ENCODE results near the gene SF3B3. TPM values are rescaled to one million over a fixed set of nuclear protein-coding genes. Genes with fewer than 3 reads are reported as not detected.

SF3B3 gene
- total and polyA plus RNA-seq, 2 donors (not counting 3 experiments of a cell fraction or from before 2014, with no cell fraction given): 167 to 324 TPM

DNA sequence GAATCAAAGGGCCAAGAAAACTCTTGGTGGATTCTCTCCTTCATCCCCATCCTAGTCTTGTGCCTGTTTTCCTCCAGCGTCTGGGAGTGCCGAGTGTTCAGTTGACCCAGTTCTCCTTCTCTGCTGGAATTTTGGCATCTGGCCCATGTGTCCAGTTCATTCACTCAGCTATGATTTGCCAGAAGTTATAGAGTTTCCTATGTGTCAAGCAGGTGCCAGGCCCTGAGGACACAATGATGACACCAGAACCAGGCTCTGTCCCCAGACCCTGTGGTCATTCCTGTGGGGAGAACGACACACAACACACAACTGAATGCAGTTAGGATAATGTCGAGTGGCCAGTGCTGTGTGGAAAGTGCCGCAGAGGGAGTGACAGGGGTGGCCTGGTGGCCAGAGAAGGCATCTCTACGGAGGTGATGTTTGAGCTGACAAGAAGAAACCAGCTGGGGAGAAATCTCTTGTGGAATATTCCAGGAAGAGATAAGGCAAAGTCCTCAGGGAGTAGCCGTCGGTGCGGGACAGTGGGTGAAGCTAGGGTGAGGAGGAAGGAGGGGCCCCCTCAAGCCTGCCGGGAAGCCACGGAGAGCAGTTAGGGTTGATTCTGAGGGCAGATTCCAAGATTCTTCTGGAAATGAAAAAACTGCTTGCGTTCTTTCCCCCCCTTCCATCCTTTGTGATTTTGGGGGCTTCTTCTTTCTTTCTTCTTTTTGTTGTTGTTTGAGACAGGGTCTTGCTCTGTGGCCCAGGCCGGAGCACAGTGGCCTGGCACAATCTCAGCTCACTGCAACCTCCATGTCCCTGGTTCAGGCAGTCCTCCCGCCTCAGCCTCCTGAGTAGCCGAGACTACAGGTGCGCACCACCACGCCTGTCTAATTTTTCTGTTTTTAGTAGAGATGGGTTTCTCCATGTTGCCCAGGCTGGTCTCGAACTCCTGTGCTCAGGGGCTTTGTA is 86.9 kb downstream of the SF3B3 start:
- intact Hi-C loops (cut with micrococcal nuclease): no loop called here
- no peaks in the 10 kb centered on the region for H3K79me2 ChIP-seq (ENCODE audit: control insufficient read depth, insufficient read depth, low read length)
- FAIRE-seq (no peak), DNase-seq (ENCODE audit: low read depth, low spot score) (peak; percentile 23)
- no peak overlapping the region for H3K4me3 ChIP-seq (replicated peaks in 1 of 3; ENCODE audit: insufficient read depth in 1 of 3, low read depth in 1 of 3, low read length in 3 of 3)
- H3K9me1 ChIP-seq (replicated peaks; ENCODE audit: control insufficient read depth, extremely low read depth, insufficient read depth, low read length): no peaks in the 10 kb centered on the region
- no peaks in the 10 kb centered on the region for H4K20me1 ChIP-seq (replicated peaks; ENCODE audit: control insufficient read depth, extremely low read depth, insufficient read depth, low read length)
- H3K9me3 ChIP-seq (replicated peaks; ENCODE audit: control insufficient read depth, insufficient read depth, low read length): no peaks in the 10 kb centered on the region
- CTCF ChIA-PET: interaction anchor here (1.4 to 1.7 kb wide), 2 partner anchors 8 to 44 kb away, joined by 3 to 9 read pairs; no protein-coding TSS in a partner anchor
- H3K4me1 ChIP-seq (ENCODE audit: control insufficient read depth, extremely low read depth, insufficient read depth, low read length): no peaks in the 10 kb centered on the region
- POLR2A ChIA-PET: no interaction called here
- no peak overlapping the region for H3K27ac ChIP-seq (ENCODE audit: insufficient read depth, low read depth, low read length)
- no peak overlapping the region for H2AFZ ChIP-seq (ENCODE audit: low read depth, low read length)
- BruUV-seq (replicated peaks): no TSS peak
- H3K36me3 ChIP-seq (ENCODE audit: control insufficient read depth in 2 of 2, extremely low read depth in 1 of 2, insufficient read depth in 2 of 2, low read length in 2 of 2): no peaks in the 10 kb centered on the region
- TF ChIP-seq, protein P1, sequence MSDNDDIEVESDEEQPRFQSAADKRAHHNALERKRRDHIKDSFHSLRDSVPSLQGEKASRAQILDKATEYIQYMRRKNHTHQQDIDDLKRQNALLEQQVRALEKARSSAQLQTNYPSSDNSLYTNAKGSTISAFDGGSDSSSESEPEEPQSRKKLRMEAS (IDR thresholded peaks at IDR 0.05; ENCODE audit: insufficient read depth, insufficient read length): no peak
- TF ChIP-seq POLR2A (IDR thresholded peaks at IDR 0.05; ENCODE audit: low read depth, low read length): no peak
- TF ChIP-seq, protein P2, sequence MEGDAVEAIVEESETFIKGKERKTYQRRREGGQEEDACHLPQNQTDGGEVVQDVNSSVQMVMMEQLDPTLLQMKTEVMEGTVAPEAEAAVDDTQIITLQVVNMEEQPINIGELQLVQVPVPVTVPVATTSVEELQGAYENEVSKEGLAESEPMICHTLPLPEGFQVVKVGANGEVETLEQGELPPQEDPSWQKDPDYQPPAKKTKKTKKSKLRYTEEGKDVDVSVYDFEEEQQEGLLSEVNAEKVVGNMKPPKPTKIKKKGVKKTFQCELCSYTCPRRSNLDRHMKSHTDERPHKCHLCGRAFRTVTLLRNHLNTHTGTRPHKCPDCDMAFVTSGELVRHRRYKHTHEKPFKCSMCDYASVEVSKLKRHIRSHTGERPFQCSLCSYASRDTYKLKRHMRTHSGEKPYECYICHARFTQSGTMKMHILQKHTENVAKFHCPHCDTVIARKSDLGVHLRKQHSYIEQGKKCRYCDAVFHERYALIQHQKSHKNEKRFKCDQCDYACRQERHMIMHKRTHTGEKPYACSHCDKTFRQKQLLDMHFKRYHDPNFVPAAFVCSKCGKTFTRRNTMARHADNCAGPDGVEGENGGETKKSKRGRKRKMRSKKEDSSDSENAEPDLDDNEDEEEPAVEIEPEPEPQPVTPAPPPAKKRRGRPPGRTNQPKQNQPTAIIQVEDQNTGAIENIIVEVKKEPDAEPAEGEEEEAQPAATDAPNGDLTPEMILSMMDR (IDR thresholded peaks at IDR 0.05; ENCODE audit: extremely low read depth in 1 of 2, insufficient read depth in 1 of 2, low read depth in 1 of 2, low read length in 2 of 2): no peak
- TF ChIP-seq JUN (IDR thresholded peaks at IDR 0.05; ENCODE audit: borderline replicate concordance, insufficient read depth, insufficient read length, low read depth): no peak
- no peak for TF ChIP-seq POLR2AphosphoS5 (IDR thresholded peaks at IDR 0.05; ENCODE audit: insufficient read depth, low read depth, low read length)
- TF ChIP-seq FOS (IDR thresholded peaks at IDR 0.05; ENCODE audit: borderline replicate concordance, insufficient read depth, low read length): no peak
- no peak for TF ChIP-seq MYC (IDR thresholded peaks at IDR 0.05; ENCODE audit: low read depth, low read length)
- TF ChIP-seq EZH2 (IDR thresholded peaks at IDR 0.05; ENCODE audit: borderline replicate concordance, low read depth, low read length, severe bottlenecking): no peak
- TF ChIP-seq GATA2 (IDR thresholded peaks at IDR 0.05; ENCODE audit: insufficient read depth, insufficient read length, low read depth, low read length): no peak
- no peaks in the 10 kb centered on the region for H3K27me3 ChIP-seq (ENCODE audit: control insufficient read depth in 2 of 2, insufficient read depth in 2 of 2, low read length in 2 of 2)
- no peak overlapping the region for H3K4me2 ChIP-seq (ENCODE audit: insufficient read depth, low read length)
- no peak overlapping the region for H3K9ac ChIP-seq (replicated peaks; ENCODE audit: extremely low read depth, insufficient read depth, low read length)
- dilution Hi-C loops (cut with MboI; ENCODE audit: extremely low pct_ligation_motif_present, low sequenced_read_pairs): no loop called here

Measured in endothelial cell of umbilical vein (primary cell).